ENCODE results near the gene SCAMP1.

SCAMP1 gene

DNA sequence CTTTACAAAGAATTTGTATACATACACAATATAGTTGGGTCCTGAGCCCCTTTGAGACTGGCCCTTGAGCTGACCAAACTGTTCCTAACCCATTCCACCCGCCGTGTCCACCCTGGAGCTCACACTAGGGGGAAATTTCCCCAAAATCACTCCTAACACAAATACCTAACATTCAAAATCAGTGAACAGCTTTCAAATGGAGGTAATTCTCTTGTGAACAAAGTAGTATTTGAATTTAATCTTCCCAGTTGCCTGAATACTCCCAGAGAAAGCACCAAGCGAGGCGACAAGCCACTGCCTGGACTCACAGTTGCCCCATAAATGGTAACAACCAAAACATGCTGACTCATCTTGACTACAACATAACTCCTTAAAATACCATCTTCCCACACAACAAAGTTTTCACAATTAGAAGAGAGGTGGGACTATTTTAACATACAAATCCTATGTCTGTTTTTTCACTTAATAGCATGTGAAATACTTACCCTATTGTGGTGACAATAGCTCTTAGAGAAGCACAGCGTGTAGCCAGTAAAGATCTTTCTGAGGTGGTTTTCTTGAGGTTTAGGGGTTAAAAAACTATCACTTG, 31.7 kb upstream of the SCAMP1 start:
- TF ChIP-seq, protein P1, sequence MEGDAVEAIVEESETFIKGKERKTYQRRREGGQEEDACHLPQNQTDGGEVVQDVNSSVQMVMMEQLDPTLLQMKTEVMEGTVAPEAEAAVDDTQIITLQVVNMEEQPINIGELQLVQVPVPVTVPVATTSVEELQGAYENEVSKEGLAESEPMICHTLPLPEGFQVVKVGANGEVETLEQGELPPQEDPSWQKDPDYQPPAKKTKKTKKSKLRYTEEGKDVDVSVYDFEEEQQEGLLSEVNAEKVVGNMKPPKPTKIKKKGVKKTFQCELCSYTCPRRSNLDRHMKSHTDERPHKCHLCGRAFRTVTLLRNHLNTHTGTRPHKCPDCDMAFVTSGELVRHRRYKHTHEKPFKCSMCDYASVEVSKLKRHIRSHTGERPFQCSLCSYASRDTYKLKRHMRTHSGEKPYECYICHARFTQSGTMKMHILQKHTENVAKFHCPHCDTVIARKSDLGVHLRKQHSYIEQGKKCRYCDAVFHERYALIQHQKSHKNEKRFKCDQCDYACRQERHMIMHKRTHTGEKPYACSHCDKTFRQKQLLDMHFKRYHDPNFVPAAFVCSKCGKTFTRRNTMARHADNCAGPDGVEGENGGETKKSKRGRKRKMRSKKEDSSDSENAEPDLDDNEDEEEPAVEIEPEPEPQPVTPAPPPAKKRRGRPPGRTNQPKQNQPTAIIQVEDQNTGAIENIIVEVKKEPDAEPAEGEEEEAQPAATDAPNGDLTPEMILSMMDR (conservative IDR thresholded peaks at IDR 0.05), result no peak
- no peak overlapping the region for H3K27ac ChIP-seq

DNA sequence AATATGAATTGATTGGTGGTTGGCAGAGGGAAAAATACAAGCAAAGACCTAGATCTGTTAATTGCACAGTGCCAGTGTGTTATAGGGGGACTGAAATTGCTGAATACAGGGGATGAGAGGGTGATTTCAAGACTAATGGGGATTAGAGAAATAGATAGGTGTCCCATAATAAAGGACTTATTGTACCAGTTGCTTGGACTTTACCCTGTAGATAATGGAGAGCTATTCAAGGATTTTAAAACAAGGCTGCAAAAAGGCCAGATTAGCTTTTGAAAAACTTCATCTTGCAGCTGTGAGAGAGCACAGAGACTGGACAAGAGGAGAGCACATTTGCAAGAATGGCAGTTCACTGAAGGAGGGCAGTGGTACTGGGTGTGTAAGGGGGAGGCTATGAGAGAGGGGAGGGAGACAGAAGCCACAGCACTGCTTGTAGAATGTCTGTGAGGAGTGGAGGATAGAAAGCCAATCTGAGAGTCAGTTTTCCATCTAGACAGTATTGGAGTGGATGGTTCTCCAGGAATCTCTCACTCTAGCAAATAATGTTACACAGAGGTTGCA, 28.8 kb upstream of the SCAMP1 start:
- TF ChIP-seq, protein P1 (conservative IDR thresholded peaks at IDR 0.05), result no peak
- no peak overlapping the region for H3K27ac ChIP-seq

DNA sequence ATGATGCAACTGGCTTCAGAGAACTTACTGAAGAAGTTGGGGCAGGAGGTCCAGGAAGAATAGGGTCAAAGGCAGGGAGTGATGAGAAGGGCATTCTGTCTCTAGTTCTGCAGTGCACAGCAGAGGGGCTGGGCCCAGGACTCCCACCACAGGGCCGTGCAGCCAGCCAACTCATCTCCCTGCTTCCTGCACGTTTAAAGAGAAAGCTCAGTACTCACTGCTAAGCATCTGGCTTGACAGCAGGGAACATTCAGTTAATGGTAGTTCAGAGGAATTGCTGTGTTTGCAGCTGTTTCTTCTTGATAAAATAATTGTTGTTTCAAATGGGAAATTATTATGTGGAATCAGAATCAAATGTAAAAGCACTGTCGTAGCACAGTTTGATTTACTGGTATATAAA, 25.6 kb upstream of the SCAMP1 start:
- TF ChIP-seq, protein P1 (conservative IDR thresholded peaks at IDR 0.05), result no peak
- H3K27ac ChIP-seq, result no peak overlapping the region

DNA sequence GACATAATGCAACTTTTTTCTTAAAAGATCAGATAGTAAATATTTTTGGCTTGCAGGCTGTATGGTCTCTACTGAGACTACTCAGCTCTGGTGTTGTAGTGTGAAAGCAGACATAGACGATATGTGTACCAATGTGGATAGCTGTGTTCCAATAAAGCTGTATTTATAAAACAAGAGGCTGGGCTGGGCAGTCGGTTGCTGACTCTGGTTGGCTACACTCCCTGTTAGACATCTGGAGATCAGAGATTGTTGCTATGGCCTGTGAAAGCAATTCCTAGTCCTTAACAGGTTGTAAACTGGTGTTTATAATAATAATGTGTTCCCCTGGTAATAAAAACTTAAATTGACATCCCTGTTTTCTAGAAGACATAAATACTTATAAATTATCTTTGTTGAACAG, 24.4 kb upstream of the SCAMP1 start:
- TF ChIP-seq, protein P1 (conservative IDR thresholded peaks at IDR 0.05), result no peak
- H3K27ac ChIP-seq, result no peak overlapping the region

DNA sequence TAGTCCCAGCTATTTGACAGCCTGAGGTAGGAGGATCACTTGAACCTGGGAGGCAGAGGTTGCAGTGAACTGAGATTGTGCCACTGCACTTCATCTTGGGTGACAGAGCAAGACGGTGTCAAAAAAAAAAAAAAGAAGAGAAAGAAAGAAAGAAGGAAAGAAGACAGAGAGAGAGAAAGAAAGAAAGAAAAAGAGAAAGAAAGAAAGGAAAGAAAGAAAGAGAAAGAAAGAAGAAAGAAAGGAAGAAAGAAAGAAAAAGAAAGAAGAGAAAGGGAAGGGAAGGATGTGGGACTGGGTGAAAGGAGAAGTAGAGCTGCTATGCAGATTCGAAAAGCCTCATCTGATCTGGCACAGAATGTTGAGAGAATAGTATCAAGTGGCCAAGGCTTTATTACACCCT, 23.7 kb upstream of the SCAMP1 start:
- no peak overlapping the region for H3K27ac ChIP-seq
- TF ChIP-seq, protein P1 (conservative IDR thresholded peaks at IDR 0.05), result no peak

DNA sequence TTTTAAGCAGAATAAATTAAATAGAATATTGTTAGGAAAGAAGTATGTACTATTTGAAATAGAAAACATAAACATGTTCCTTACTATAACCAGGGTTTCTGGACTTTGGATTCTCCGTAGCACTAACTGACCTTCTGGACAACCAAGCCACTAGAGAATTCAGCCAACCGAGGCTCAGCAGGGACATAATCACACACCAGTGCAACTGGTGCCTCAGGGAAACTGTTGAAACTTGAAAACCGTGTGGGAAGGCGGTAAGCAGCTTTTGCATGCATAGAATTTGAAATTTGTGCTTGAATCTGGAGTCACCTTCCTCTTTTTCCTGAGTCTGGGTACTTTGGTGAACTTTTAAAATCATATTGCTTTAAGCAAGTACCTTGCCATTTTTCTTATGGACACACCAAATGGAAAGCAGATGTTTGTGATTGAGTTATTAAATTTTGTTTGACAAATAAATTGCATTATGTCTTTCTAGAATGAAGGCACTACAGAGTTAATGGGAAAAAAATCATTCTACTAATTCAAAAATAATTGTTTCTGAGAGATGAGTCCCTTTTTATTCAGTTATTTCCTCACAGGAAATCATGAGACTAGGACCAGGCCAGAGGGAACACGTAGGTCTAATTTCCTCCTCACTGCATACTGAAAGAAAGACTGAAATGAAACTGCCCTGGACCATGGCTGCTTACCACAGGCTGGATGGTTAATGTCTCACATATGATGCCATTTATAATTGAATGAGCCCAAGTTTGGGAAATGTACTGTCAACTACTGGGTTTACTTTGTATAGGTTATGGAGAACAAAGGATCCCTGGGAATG, 20.6 kb upstream of the SCAMP1 start:
- H3K27ac ChIP-seq, result no peak overlapping the region
- TF ChIP-seq, protein P1 (conservative IDR thresholded peaks at IDR 0.05), result no peak

DNA sequence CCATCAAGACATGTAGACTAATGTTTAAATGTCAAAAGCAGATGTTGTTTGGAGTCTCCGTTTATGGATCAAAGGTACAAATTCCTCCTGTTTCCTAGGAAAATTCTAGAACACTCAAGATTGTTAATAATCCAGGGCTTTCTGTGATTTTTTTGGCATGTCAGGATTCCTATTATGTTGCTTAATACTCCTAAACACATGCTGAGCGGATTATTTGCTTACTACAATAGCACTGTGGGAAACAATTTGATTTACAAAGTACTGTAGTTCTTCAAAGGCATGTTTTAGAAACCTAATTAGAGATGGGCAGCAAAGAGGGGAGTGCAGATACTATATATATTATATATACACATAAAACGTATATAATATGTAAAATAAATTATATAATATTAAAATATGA, 19.0 kb upstream of the SCAMP1 start:
- no peak overlapping the region for H3K27ac ChIP-seq
- TF ChIP-seq, protein P1 (conservative IDR thresholded peaks at IDR 0.05), result no peak
